Measurements from ENCODE around the gene AKAP6.

Gene AKAP6

GRCh38 chr14:32722631-32723183 lies 393.6 kb downstream of the AKAP6 start:
- DNase-seq = no peak

- DNase-seq = peak; percentile 57
Observed at GRCh38 chr14:32724867-32725471, 395.9 kb downstream of the AKAP6 start.

GRCh38 chr14:32726516-32726915 lies 397.4 kb downstream of the AKAP6 start:
- DNase-seq = no peak

- DNase-seq = no peak
Observed at GRCh38 chr14:32727832-32728231, 398.7 kb downstream of the AKAP6 start.

- no peak for DNase-seq
Observed at GRCh38 chr14:32728526-32728925, 399.4 kb downstream of the AKAP6 start.

GRCh38 chr14:32728976-32729375 lies 399.9 kb downstream of the AKAP6 start:
- no peak for DNase-seq

GRCh38 chr14:32731249-32731648 lies 402.2 kb downstream of the AKAP6 start:
- no peak for DNase-seq

- no peak for DNase-seq
Observed at GRCh38 chr14:32733015-32733414, 403.9 kb downstream of the AKAP6 start.

GRCh38 chr14:32734261-32734660 lies 405.2 kb downstream of the AKAP6 start:
- DNase-seq = no peak

GRCh38 chr14:32737621-32738020 lies 408.5 kb downstream of the AKAP6 start:
- DNase-seq = no peak

- DNase-seq = no peak
Observed at GRCh38 chr14:32738206-32738871, 409.2 kb downstream of the AKAP6 start.

GRCh38 chr14:32744811-32745445 lies 415.8 kb downstream of the AKAP6 start:
- DNase-seq = no peak

- DNase-seq = no peak
Observed at GRCh38 chr14:32754209-32754608, 425.1 kb downstream of the AKAP6 start.

GRCh38 chr14:32756173-32756572 lies 427.1 kb downstream of the AKAP6 start:
- DNase-seq = no peak

- no peak for DNase-seq
Observed at GRCh38 chr14:32756775-32757174, 427.7 kb downstream of the AKAP6 start.

GRCh38 chr14:32757568-32757967 lies 428.5 kb downstream of the AKAP6 start:
- no peak for DNase-seq

GRCh38 chr14:32761381-32761968 lies 432.4 kb downstream of the AKAP6 start:
- DNase-seq = no peak

GRCh38 chr14:32762886-32763285 lies 433.8 kb downstream of the AKAP6 start:
- no peak for DNase-seq

- DNase-seq = no peak
Observed at GRCh38 chr14:32763673-32764072, 434.6 kb downstream of the AKAP6 start.

GRCh38 chr14:32764131-32764530 lies 435.0 kb downstream of the AKAP6 start:
- DNase-seq = no peak

- no peak for DNase-seq
Observed at GRCh38 chr14:32770422-32770821, 441.3 kb downstream of the AKAP6 start.

- no peak for DNase-seq
Observed at GRCh38 chr14:32774214-32774613, 445.1 kb downstream of the AKAP6 start.

- DNase-seq = no peak
Observed at GRCh38 chr14:32779840-32780239, 450.7 kb downstream of the AKAP6 start.

GRCh38 chr14:32784405-32784804 lies 455.3 kb downstream of the AKAP6 start:
- DNase-seq = no peak

Data from femur (tissue), 1 donor.